Measurements from ENCODE around the gene TRIM72. TPM values are rescaled to one million over a fixed set of nuclear protein-coding genes. Genes with fewer than 3 reads are reported as not detected.

Gene TRIM72
- total RNA-seq, 1 experiment from 2014 or later = 0.09 TPM

- peaks cover 21% of the 10 kb centered on the region for H3K4me1 ChIP-seq (replicated peaks; ENCODE audit: insufficient read depth)
- TF ChIP-seq CTCF (conservative IDR thresholded peaks at IDR 0.05) (no peak), EZH2 (IDR thresholded peaks at IDR 0.05; ENCODE audit: low read depth) (no peak)
- CTCF ChIA-PET = interaction anchor here (0.5 kb wide), 1 partner anchor 675 kb away, joined by 3 read pairs; no protein-coding TSS in a partner anchor
- peaks cover 73% of the 10 kb centered on the region for H3F3A ChIP-seq (ENCODE audit: insufficient read depth, low read depth)
- H3K36me3 ChIP-seq (ENCODE audit: low read depth) = peaks cover 73% of the 10 kb centered on the region
- intact Hi-C loops (cut with micrococcal nuclease; ENCODE audit: unreplicated experiment) = no loop called here
- no peak for DNase-seq
- no peak overlapping the region for H2AFZ ChIP-seq
- no peak overlapping the region for H3K27ac ChIP-seq
- peaks cover 84% of the 10 kb centered on the region for H4K20me1 ChIP-seq (ENCODE audit: insufficient read depth)
- H3K27me3 ChIP-seq (ENCODE audit: insufficient read depth, low read depth) = no peaks in the 10 kb centered on the region
- peaks cover 93% of the 10 kb centered on the region for H3K79me2 ChIP-seq (ENCODE audit: low read depth)
- H3K9me2 ChIP-seq (ENCODE audit: insufficient read depth) = no peaks in the 10 kb centered on the region
- no peak overlapping the region for H3K4me3 ChIP-seq
- H3K9me3 ChIP-seq (ENCODE audit: insufficient read depth, low read depth) = no peaks in the 10 kb centered on the region
- H3K4me2 ChIP-seq = 0 out of 2 replicates have a peak overlapping the region, but pooled peaks have one; percentile 91
- no TSS peak for BruUV-seq (replicated peaks)
- POLR2A ChIA-PET (ENCODE audit: unreplicated experiment) = interaction anchor here (0.6 to 0.7 kb wide), 5 partner anchors 15 to 288 kb away, joined by 3 to 8 read pairs (median 4); partner anchors contain the start of genes KAT8 and TGFB1I1
These were observed 30.2 kb upstream of the TRIM72 start for GRCh38 chr16:31183432-31184428.

GRCh38 chr16:31184888-31185287 is 29.0 kb upstream of the TRIM72 start:
- H3K4me1 ChIP-seq (replicated peaks; ENCODE audit: insufficient read depth) = peaks cover 16% of the 10 kb centered on the region
- peaks cover 85% of the 10 kb centered on the region for H3K36me3 ChIP-seq (ENCODE audit: low read depth)
- H3K4me2 ChIP-seq = no peak overlapping the region
- ChIA-PET CTCF (no interaction called here), POLR2A (ENCODE audit: unreplicated experiment) (interaction anchor here (0.6 kb wide), 1 partner anchor 287 kb away, joined by 8 read pairs; the partner anchor contains the start of gene TGFB1I1)
- BruUV-seq (replicated peaks) = no TSS peak
- H3K4me3 ChIP-seq = no peak overlapping the region
- intact Hi-C loops (cut with micrococcal nuclease; ENCODE audit: unreplicated experiment) = no loop called here
- TF ChIP-seq EZH2 (IDR thresholded peaks at IDR 0.05; ENCODE audit: low read depth) (no peak), CTCF (conservative IDR thresholded peaks at IDR 0.05) (no peak)
- peaks cover 85% of the 10 kb centered on the region for H3F3A ChIP-seq (ENCODE audit: insufficient read depth, low read depth)
- peaks cover 98% of the 10 kb centered on the region for H3K79me2 ChIP-seq (ENCODE audit: low read depth)
- H3K27me3 ChIP-seq (ENCODE audit: insufficient read depth, low read depth) = no peaks in the 10 kb centered on the region
- no peak overlapping the region for H2AFZ ChIP-seq
- H4K20me1 ChIP-seq (ENCODE audit: insufficient read depth) = peaks cover 95% of the 10 kb centered on the region
- no peaks in the 10 kb centered on the region for H3K9me3 ChIP-seq (ENCODE audit: insufficient read depth, low read depth)
- no peaks in the 10 kb centered on the region for H3K9me2 ChIP-seq (ENCODE audit: insufficient read depth)
- H3K27ac ChIP-seq = no peak overlapping the region
- no peak for DNase-seq

GRCh38 chr16:31185339-31185738 is 28.6 kb upstream of the TRIM72 start:
- Histone ChIP-seq H3K4me1 (replicated peaks; ENCODE audit: insufficient read depth) (peaks cover 16% of the 10 kb centered on the region), H3K4me3 (no peak overlapping the region), H3K4me2 (no peak overlapping the region), H3K79me2 (ENCODE audit: low read depth) (peaks cover 99% of the 10 kb centered on the region), H3F3A (ENCODE audit: insufficient read depth, low read depth) (peaks cover 89% of the 10 kb centered on the region), H3K36me3 (ENCODE audit: low read depth) (peaks cover 89% of the 10 kb centered on the region), H3K9me2 (ENCODE audit: insufficient read depth) (no peaks in the 10 kb centered on the region), H2AFZ (no peak overlapping the region), H4K20me1 (ENCODE audit: insufficient read depth) (peaks cover 100% of the 10 kb centered on the region), H3K27ac (no peak overlapping the region), H3K9me3 (ENCODE audit: insufficient read depth, low read depth) (no peaks in the 10 kb centered on the region), H3K27me3 (ENCODE audit: insufficient read depth, low read depth) (no peaks in the 10 kb centered on the region)
- intact Hi-C loops (cut with micrococcal nuclease; ENCODE audit: unreplicated experiment) = no loop called here
- DNase-seq = no peak
- TF ChIP-seq CTCF (conservative IDR thresholded peaks at IDR 0.05) (no peak), EZH2 (IDR thresholded peaks at IDR 0.05; ENCODE audit: low read depth) (no peak)
- BruUV-seq (replicated peaks) = no TSS peak
- CTCF ChIA-PET = no interaction called here
- POLR2A ChIA-PET (ENCODE audit: unreplicated experiment) = no interaction called here
